ENCODE results near the gene MYL11.
"Not testable (repeated sequence)": the region's sequence is repeated elsewhere in the genome, so short reads cannot be mapped to it uniquely, and the experiment has no call there.

The MYL11 gene

GRCh38 chr16:30371248-30371816, 3.3 kb upstream of the MYL11 start:
- DNase-seq: no peak

DNA sequence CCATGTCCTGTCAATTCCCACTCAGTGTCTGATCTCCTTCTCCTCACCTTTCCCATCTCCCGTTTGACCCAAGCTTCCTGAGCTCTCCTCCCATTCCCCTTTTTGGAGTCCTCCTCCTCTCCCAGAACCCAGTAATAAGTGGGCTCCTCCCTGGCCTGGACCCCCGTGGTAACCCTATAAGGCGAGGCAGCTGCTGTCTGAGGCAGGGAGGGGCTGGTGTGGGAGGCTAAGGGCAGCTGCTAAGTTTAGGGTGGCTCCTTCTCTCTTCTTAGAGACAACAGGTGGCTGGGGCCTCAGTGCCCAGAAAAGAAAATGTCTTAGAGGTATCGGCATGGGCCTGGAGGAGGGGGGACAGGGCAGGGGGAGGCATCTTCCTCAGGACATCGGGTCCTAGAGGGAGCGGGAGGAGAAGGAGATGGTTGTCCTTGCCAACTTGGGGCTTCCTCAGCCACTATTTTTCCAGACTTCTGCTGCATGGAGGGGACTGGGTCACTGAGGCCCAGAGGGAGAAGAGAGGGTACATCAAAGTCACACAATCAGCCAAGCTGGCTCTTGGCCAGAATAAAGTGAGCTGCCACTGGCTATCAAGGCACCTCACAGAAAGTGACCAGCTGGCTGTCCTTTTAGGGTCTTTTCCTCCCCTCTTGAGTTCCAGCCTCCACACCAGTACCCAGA, 2.4 kb upstream of the MYL11 start:
- DNase-seq: no peak

GRCh38 chr16:30372725-30373124, 1.9 kb upstream of the MYL11 start:
- DNase-seq: no peak

GRCh38 chr16:30375864-30376263, 1.3 kb downstream of the MYL11 start:
- DNase-seq: no peak

GRCh38 chr16:30376461-30376902, 1.9 kb downstream of the MYL11 start:
- no peak for DNase-seq

GRCh38 chr16:30377050-30377811, 2.6 kb downstream of the MYL11 start:
- peak in 1 of 2 donors; percentile 80 for DNase-seq

DNA sequence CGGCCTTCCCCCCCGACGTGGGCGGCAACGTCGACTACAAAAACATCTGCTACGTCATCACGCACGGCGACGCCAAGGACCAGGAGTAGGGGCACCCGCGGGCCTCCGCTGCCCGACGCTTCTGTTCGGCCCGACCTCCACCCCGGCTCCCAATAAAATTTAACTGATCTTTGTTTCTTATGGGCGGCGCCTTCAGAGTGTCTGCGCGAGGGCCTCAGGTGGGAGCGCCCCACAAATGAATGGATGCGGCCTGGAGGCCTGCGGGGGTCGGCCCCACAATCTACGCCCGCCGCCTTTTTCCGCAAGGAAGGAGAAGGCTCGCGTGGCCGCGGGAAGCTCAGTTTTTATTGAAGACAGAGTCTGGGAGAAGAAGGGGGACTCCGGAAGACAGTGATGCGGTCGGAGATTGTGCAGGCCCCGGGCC, 3.2 kb downstream of the MYL11 start:
- DNase-seq: peak in 1 of 2 donors; percentile 70

- peak; percentile 98 for DNase-seq
Measured at GRCh38 chr16:30378236-30379157, 3.9 kb downstream of the MYL11 start.

DNA sequence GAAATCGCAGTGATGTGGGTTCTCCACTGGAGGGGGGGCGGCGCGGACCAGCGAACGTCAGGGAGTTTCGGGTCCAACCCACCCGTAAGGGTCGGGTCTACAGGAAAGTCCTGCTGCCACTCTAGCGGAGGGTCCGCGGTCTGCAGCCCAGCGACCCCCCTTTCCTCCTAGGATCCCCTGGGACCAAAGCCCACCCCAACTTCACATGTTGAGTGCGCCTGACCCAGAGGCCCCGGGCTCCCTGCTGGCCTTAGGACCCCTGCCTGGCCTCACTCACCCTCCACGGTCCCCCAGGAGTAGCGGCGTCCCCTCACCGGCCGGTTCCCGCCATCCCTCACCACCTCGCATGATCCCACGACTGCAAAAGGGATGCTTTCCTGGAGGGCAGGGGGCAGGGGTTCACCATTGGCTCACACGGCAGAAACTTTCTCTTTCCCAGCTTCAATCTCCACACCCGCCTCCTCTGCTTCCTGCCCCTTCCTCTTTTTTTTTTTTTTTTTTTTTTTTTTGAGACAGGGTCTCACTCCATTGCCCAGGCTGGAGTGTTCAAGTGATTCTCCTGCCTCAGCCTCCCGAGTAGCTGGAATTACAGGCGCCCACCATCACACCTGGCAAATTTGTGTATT, 4.7 kb downstream of the MYL11 start:
- DNase-seq: no peak

DNA sequence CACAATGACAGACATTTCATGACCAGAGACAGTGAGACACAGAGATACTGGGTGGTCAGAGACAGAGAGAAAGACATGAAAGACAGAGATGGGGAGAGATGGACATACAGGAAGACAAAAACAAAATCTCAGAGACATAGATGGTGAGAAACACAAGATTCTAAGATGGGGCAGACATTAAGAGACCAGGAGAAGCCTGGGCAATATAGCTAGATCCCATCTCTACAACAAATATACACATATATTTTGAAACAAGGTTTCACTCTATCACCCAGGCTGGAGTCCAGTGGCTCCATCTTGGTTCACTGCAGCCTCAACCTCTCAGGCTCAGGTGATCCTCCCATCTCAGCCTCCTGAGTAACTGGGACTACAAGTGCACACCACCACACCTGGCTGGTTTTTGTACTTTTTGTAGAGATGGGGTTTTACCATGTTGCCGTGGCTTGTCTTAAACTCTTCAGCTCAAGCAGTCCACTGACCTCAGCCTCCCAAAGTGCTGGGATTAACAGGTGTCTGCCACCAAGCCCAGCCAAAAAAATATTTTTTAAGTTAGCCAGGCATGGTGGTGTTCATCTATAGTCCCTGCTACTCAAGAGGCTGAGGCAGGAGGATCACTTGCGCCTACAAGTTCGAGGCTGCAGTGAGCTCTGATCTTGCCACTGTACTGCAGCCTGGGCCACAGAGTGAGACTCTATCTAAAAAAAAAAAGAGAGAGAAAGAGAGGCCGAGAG, 5.6 kb downstream of the MYL11 start:
- DNase-seq: no peak

DNA sequence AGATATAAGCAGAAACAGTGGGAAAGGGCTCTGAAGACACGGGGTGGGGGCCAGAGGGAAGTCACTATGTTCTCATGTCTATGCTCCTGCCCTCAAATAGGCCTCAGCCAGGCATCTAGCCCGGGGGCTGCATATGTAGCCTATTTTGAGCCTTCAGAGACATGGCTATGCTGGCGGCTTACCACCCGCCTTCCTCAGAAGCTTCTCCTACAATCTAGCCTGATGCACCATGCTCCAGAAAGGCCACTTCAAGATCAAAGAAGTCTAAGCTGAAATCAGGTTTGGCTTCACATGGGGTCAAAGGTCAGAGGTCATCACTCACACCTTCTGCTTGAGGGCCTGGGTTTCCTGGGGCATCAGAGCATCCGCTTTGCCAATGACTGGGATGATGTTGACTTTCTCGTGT, 6.2 kb downstream of the MYL11 start:
- no peak for DNase-seq

DNA sequence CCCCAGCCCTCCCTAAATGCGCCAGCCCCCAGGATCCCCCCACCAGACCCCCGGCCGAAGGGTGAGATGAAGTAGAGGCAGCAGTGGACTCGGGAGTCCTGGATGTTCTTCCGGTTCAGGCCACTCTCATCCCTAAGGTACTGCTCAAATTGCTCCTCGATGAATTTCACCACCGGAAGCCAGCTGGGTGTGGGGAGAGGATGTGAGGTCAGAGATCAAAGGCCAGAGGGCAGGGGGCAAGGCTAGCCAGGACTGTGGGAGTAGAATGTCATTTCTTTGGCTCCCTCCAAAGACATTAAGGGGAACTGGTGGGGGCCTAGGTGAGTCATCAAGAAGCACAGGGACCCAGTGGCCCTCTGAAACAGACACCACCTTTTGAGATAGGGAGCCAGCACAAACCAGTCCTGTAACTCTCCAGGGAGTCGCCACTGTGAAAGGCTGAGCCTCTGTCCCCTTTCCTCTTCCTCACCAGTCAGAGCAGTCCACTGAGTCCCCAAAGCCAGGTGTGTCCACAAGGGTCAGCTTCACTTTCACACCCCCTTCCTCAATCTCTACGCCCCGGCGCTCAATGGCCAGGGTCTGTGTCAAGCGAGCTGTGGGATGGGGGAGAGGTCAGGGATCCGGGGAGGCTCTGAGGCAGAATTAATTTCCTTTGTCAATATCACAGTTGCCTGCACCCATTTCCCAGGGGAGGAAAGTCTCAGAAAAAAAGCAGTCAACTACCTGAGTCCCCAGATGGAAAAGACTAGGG, 6.9 kb downstream of the MYL11 start:
- DNase-seq: no peak

- no peak for DNase-seq
Measured at GRCh38 chr16:30382111-30382881, 7.7 kb downstream of the MYL11 start, which contains the start of gene SEPTIN1. Gene SEPTIN1, minus strand, starts transcription at chr16:30382561. Its CDS starts 19 bp downstream, at chr16:30382542.

DNA sequence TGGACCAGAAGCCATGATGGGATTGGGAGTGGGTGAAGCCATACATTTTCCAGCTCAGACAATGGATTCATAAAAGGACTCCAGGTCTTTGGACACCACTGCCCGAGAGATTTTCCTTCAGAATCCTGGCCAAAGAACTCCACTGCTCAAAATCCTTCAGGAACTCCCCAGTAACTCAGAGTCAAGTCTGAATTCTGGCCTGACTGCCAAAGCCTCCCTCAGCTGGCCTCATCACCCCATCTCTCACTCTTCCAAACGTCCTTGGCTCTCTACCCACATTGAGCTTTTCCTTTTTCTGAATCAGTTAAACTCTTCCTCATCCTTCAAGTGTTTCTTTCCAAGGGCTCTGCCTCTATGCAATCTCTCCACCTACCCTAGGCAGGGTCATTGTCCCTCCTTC, 8.9 kb downstream of the MYL11 start:
- DNase-seq: no peak

DNA sequence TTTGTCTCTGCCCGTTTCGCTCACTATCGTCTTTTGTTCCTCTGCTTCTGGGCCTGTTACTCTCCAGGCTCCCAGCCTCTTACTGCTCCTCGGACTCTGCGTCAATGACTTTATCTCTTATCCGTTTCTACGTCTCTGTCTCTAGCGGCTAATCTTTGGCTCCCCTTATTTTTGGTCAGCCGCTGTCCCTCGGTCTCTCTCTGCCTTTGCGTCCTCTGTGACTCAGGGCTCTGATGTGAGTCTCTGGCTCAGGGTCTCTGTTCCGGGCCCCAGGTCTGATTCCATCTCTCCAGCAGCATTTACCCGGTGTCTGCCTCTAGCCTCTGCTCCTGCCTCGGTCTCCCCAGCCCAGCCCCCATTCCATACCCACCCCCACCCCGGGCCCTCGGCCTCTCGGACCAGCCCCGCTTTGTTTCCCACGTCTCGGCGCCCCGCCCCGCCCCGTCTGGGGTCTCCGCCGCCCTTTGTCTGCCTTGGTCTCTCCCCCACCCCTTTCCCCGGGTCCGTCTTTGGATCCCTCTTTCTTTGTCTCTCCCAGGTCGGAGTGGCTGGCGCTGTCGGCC, 20.1 kb downstream of the MYL11 start:
- no peak for DNase-seq

DNA sequence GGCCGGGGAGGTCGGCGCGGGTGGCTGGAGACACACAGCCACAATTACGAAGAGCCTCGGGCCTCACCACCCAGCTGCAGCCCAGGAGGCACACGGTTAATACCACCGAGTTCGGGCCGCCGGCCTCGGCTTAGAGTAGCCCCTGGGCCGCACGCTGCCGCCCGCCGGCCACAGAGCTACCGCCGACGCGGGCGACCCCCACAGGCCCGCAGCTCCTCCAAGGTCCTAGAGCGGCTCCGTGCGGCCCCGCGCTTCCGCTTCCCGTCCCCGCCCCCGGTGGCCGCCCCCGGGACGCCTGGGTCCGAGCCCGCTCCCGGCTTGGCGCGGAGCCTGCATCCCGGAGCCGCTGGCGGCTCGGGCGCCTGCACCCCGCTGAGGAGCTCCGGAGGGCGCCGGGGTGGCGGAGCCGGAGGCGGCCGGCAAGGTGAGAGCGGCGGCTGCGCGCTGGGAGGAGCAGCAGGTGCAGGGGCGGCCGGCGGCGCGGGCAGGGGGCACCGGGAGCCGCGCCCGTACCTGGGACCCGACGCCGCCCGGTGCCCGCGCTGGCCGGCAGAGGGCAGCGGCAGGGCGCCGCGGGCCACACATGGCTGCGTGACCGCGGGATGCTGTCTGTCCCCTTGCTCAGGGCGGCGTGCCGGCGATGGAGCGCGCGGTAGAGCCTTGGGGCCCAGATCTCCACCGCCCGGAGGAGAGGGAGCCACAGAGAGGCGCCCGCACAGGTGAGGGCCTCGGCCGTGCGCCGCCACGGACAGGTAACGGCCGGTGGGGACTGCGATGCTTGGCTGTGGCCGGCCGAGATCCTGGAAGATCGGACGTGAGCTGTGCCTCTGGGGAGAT, 20.8 kb downstream of the MYL11 start, which contains the start of gene ZNF48:
TSS of gene ZNF48 (plus strand) at position 266 of the 837 bp plus-strand sequence. CDS start at position 641, 375 bp downstream.
- peak; percentile 56 to 68 for DNase-seq

- no peak for DNase-seq
Measured at GRCh38 chr16:30395992-30396585, 21.5 kb downstream of the MYL11 start.

- DNase-seq: not testable (repeated sequence)
Measured at GRCh38 chr16:30396627-30397026, 22.0 kb downstream of the MYL11 start.

All from inflammatory macrophage (primary cell).